Tibial nerve (tissue), 4 donors: ENCODE measurements around the gene CEP164.

Experiments
- CTCF ChIP-seq, 5 experiments: fragments of 200-600 bp in 3 of 5; fragments of 450-650 bp in 2 of 5; sonication (generic) in 3 of 5; IDR thresholded peaks; one replicate each; pipeline ENCODE4 v1.5.1; 2016 to 2019; ENCODE audit warnings: antibody characterized with exemption in 5 of 5, mild to moderate bottlenecking in 3 of 5, moderate library complexity in 2 of 5
- EP300 ChIP-seq, 2 donors: sonication (generic); formaldehyde crosslinking; IDR thresholded peaks; one replicate each; pipeline ENCODE4 v1.6.1; 2017; ENCODE audit warnings: antibody characterized with exemption in 2 of 2, mild to moderate bottlenecking in 1 of 2
- POLR2A ChIP-seq, 2 donors: fragments of 450-650 bp; IDR thresholded peaks; one replicate each; pipeline ENCODE4 v1.6.1; 2017; ENCODE audit warnings: antibody characterized with exemption in 2 of 2, mild to moderate bottlenecking in 2 of 2, moderate library complexity in 2 of 2

- no peak for TF ChIP-seq POLR2A (IDR thresholded peaks at IDR 0.05)
- TF ChIP-seq CTCF (IDR thresholded peaks at IDR 0.05) = no peak
- no peak for TF ChIP-seq EP300 (IDR thresholded peaks at IDR 0.05)
Measured at GRCh38 chr11:117334896-117335295, 7.2 kb downstream of the CEP164 start.
